CD4-positive, alpha-beta T cell treated with Interferon alpha-2 for 1 hour (primary cell): Measurements from ENCODE around the gene OSBPL3.
A peak's percentile ranks its signal among the peaks of the same experiment; 100 is the strongest.
"Not testable (repeated sequence)": the region's sequence is repeated elsewhere in the genome, so short reads cannot be mapped to it uniquely, and the experiment has no call there.

Experiments used
- DNase-seq, 2 donors: peaks; one replicate each; pipeline ENCODE4 v3.0.0-alpha.2; 2020 to 2022

OSBPL3 gene

GRCh38 chr7:24979863-24980533 is at the start of gene OSBPL3:
Gene OSBPL3 (minus strand): TSS chr7:24980178. CDS start chr7:24892472, 87,706 bp downstream.
- peak; percentile 93 to 98 for DNase-seq

- no peak for DNase-seq
Observed at GRCh38 chr7:25029075-25029474, 49.1 kb upstream of the OSBPL3 start.

GRCh38 chr7:25028370-25029021 is 48.5 kb upstream of the OSBPL3 start:
- peak in 1 of 2 donors; percentile 54 for DNase-seq

- no peak for DNase-seq
Observed at GRCh38 chr7:25026156-25026555, 46.2 kb upstream of the OSBPL3 start.

GRCh38 chr7:25025218-25025671 is 45.3 kb upstream of the OSBPL3 start:
- DNase-seq = no peak

- DNase-seq = no peak
Observed at GRCh38 chr7:25024066-25024465, 44.1 kb upstream of the OSBPL3 start.

GRCh38 chr7:25017671-25018070 is 37.7 kb upstream of the OSBPL3 start:
- not testable (repeated sequence) for DNase-seq

GRCh38 chr7:25014756-25015155 is 34.8 kb upstream of the OSBPL3 start:
- no peak for DNase-seq

- not testable (repeated sequence) for DNase-seq
Observed at GRCh38 chr7:25012710-25013109, 32.7 kb upstream of the OSBPL3 start.

- no peak for DNase-seq
Observed at GRCh38 chr7:25012254-25012653, 32.3 kb upstream of the OSBPL3 start.

- no peak for DNase-seq
Observed at GRCh38 chr7:25009257-25009656, 29.3 kb upstream of the OSBPL3 start.

- DNase-seq = no peak
Observed at GRCh38 chr7:25007668-25008067, 27.7 kb upstream of the OSBPL3 start.

GRCh38 chr7:25006276-25006675 is 26.3 kb upstream of the OSBPL3 start:
- DNase-seq = no peak

- no peak for DNase-seq
Observed at GRCh38 chr7:25005658-25006057, 25.7 kb upstream of the OSBPL3 start.

- DNase-seq = no peak
Observed at GRCh38 chr7:25002786-25003185, 22.8 kb upstream of the OSBPL3 start.

GRCh38 chr7:24995466-24995865 is 15.5 kb upstream of the OSBPL3 start:
- DNase-seq = no peak

GRCh38 chr7:24992314-24992713 is 12.3 kb upstream of the OSBPL3 start:
- DNase-seq = no peak

GRCh38 chr7:24991353-24991752 is 11.4 kb upstream of the OSBPL3 start:
- DNase-seq = no peak

GRCh38 chr7:24987331-24987842 is 7.4 kb upstream of the OSBPL3 start:
- DNase-seq = no peak

- DNase-seq = no peak
Observed at GRCh38 chr7:24982917-24983316, 2.9 kb upstream of the OSBPL3 start.

- peak; percentile 4 to 53 for DNase-seq
Observed at GRCh38 chr7:24981171-24981951, 1.4 kb upstream of the OSBPL3 start.

- DNase-seq = peak in 1 of 2 donors; percentile 11
Observed at GRCh38 chr7:24980534-24981170, 674 bp upstream of the OSBPL3 start.

- peak; percentile 66 to 82 for DNase-seq
Observed at GRCh38 chr7:24979470-24979862, 512 bp downstream of the OSBPL3 start.
